ENCODE data around the gene DCLK1. TPM values are rescaled to one million over a fixed set of nuclear protein-coding genes. Genes with fewer than 3 reads are reported as not detected.

The DCLK1 gene
- total RNA-seq, 1 experiment from 2014 or later: 0.10 TPM

GRCh38 chr13:35936246-35936978, 194.8 kb downstream of the DCLK1 start:
- intact Hi-C loops (cut with micrococcal nuclease): no loop called here
- TF ChIP-seq YY1 (IDR thresholded peaks at IDR 0.05; ENCODE audit: extremely low read depth, insufficient replicate concordance, low read depth, low read length) (no peak), CBX3 (IDR thresholded peaks at IDR 0.05; ENCODE audit: low read depth) (no peak), SRF (IDR thresholded peaks at IDR 0.05; ENCODE audit: low read depth) (no peak), ZNF274 (IDR thresholded peaks at IDR 0.05; ENCODE audit: low read depth, low read length) (no peak), POLR2AphosphoS5 (IDR thresholded peaks at IDR 0.05; ENCODE audit: low read depth, low read length) (no peak), CEBPB (IDR thresholded peaks at IDR 0.05; ENCODE audit: low read depth) (no peak), POLR2A (IDR thresholded peaks at IDR 0.05; ENCODE audit: borderline replicate concordance, extremely low read depth, insufficient read depth, insufficient read length) (no peak), ZFX (IDR thresholded peaks at IDR 0.05) (no peak)
- TF ChIP-seq, protein P1, sequence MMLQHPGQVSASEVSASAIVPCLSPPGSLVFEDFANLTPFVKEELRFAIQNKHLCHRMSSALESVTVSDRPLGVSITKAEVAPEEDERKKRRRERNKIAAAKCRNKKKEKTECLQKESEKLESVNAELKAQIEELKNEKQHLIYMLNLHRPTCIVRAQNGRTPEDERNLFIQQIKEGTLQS (IDR thresholded peaks at IDR 0.05): no peak
- TF ChIP-seq, protein P2, sequence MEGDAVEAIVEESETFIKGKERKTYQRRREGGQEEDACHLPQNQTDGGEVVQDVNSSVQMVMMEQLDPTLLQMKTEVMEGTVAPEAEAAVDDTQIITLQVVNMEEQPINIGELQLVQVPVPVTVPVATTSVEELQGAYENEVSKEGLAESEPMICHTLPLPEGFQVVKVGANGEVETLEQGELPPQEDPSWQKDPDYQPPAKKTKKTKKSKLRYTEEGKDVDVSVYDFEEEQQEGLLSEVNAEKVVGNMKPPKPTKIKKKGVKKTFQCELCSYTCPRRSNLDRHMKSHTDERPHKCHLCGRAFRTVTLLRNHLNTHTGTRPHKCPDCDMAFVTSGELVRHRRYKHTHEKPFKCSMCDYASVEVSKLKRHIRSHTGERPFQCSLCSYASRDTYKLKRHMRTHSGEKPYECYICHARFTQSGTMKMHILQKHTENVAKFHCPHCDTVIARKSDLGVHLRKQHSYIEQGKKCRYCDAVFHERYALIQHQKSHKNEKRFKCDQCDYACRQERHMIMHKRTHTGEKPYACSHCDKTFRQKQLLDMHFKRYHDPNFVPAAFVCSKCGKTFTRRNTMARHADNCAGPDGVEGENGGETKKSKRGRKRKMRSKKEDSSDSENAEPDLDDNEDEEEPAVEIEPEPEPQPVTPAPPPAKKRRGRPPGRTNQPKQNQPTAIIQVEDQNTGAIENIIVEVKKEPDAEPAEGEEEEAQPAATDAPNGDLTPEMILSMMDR (IDR thresholded peaks at IDR 0.05 in 2 of 3, conservative IDR thresholded peaks at IDR 0.05 in 1 of 3; ENCODE audit: borderline replicate concordance in 1 of 3, insufficient read depth in 1 of 3, low read depth in 2 of 3, low read length in 2 of 3): no peak
- TF ChIP-seq, protein P3, sequence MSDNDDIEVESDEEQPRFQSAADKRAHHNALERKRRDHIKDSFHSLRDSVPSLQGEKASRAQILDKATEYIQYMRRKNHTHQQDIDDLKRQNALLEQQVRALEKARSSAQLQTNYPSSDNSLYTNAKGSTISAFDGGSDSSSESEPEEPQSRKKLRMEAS (IDR thresholded peaks at IDR 0.05): no peak
- ATAC-seq: no peak

More at GRCh38 chr13:35936246-35936978, 194.8 kb downstream of the DCLK1 start:
- Histone ChIP-seq H3K36me3 (ENCODE audit: control insufficient read depth in 1 of 2, insufficient read depth in 2 of 2, low read length in 2 of 2) (no peaks in the 10 kb centered on the region), H3K27ac (ENCODE audit: low read depth, low read length) (no peak overlapping the region), H3K79me2 (ENCODE audit: insufficient read depth, low read length) (no peaks in the 10 kb centered on the region), H4K20me1 (ENCODE audit: insufficient read depth) (no peaks in the 10 kb centered on the region), H3K9me2 (ENCODE audit: insufficient read depth) (no peaks in the 10 kb centered on the region), H3K9me3 (ENCODE audit: control insufficient read depth in 1 of 2, insufficient read depth in 1 of 2, low read depth in 1 of 2, low read length in 2 of 2) (no peaks in the 10 kb centered on the region), H3K4me2 (ENCODE audit: low read length) (no peak overlapping the region), H2AFZ (ENCODE audit: low read depth, low read length, poor library complexity, severe bottlenecking) (no peak overlapping the region), H3K27me3 (ENCODE audit: insufficient read depth, low read length) (no peaks in the 10 kb centered on the region), H3K9ac (ENCODE audit: low read length) (no peak overlapping the region), H3K4me1 (ENCODE audit: control insufficient read depth in 1 of 2, insufficient read depth in 2 of 2, low read length in 2 of 2) (no peaks in the 10 kb centered on the region), H3K4me3 (replicated peaks in 1 of 2; ENCODE audit: low read depth in 1 of 2, low read length in 2 of 2) (no peak overlapping the region)
- DNase-seq (ENCODE audit: low read depth, low spot score): no peak
- ChIA-PET RAD21 (ENCODE audit: low non-redundant PET in 1 of 2, low total read pairs in 2 of 2, uncharacterized antibody in 2 of 2, unreplicated experiment in 2 of 2) (no interaction called here), POLR2A (no interaction called here), CTCF (no interaction called here)
- no TSS peak for BruUV-seq (replicated peaks)
